PC-3 (cell line): ENCODE measurements around the gene PRRC1. TPM values are rescaled to one million over a fixed set of nuclear protein-coding genes. Genes with fewer than 3 reads are reported as not detected.

Source experiments
- ATAC-seq: fragments of 200-7000 bp; cut with Tn5 transposase; 2 replicates; pipeline ENCODE4 v1.9.1; 2020; ENCODE audit warnings: mild to moderate bottlenecking, moderate library complexity
- BruUV-seq: library from RNA; stranded (reverse); fragments of 400-500 nt; replicated peaks from 2 replicates; lab custom pipeline; 2021; lab: Mats Ljungman, UMichigan
- CTCF ChIA-PET: fragments of 300-600 bp; sonication (Branson Sonifier 250); formaldehyde crosslinking; loops from one replicate; lab custom pipeline; 2022; ENCODE audit warnings: antibody characterized with exemption; lab: Charles Lee
- POLR2A ChIA-PET: fragments of 300-600 bp; sonication (Branson Sonifier 250); formaldehyde crosslinking; loops from one replicate; lab custom pipeline; 2022; ENCODE audit warnings: antibody characterized with exemption; ENCODE audit not compliant: unreplicated experiment; lab: Charles Lee
- DNase-seq: peaks from one replicate; pipeline ENCODE4 v3.0.0-alpha.2; 2015
- H2AFZ ChIP-seq: fragments of 300-600 bp; sonication (generic); 2 replicates; pipeline ENCODE4 v1.6.0; 2016; ENCODE audit warnings: antibody characterized with exemption, low read length
- H3F3A ChIP-seq: fragments of 300-600 bp; sonication (generic); one replicate; pipeline ENCODE4 v1.6.0; 2017; ENCODE audit warnings: antibody characterized with exemption, low read length, control low read depth, mild to moderate bottlenecking; ENCODE audit not compliant: unreplicated experiment
- H3K27ac ChIP-seq: fragments of 300-600 bp; sonication (generic); 2 replicates; pipeline ENCODE4 v1.5.1; 2016; ENCODE audit warnings: mild to moderate bottlenecking, low read length
- H3K27me3 ChIP-seq: fragments of 300-600 bp; sonication (generic); 2 replicates; pipeline ENCODE4 v1.6.1; 2016; ENCODE audit warnings: low read length, mixed read lengths
- H3K36me3 ChIP-seq: fragments of 300-600 bp; sonication (generic); 2 replicates; pipeline ENCODE4 v1.6.1; 2016; ENCODE audit warnings: low read depth, mixed run types, low read length, mixed read lengths
- H3K4me1 ChIP-seq: fragments of 300-600 bp; sonication (generic); 2 replicates; pipeline ENCODE4 v1.5.1; 2016; ENCODE audit warnings: low read length; ENCODE audit not compliant: insufficient read depth
- H3K4me2 ChIP-seq: fragments of 300-600 bp; sonication (generic); 2 replicates; pipeline ENCODE4 v1.6.0; 2016; ENCODE audit warnings: low read length
- H3K4me3 ChIP-seq: fragments of 300-600 bp; sonication (generic); 2 replicates; pipeline ENCODE4 v1.5.1; 2016; ENCODE audit warnings: mild to moderate bottlenecking, low read length, mixed read lengths
- H3K79me2 ChIP-seq: fragments of 300-600 bp; sonication (generic); 2 replicates; pipeline ENCODE4 v1.6.1; 2017; ENCODE audit warnings: low read length, mixed read lengths
- H3K9ac ChIP-seq: fragments of 300-600 bp; sonication (generic); 2 replicates; pipeline ENCODE4 v1.6.0; 2016; ENCODE audit warnings: mild to moderate bottlenecking, low read length
- H3K9me2 ChIP-seq: fragments of 300-600 bp; sonication (generic); replicated peaks from 2 replicates; pipeline ENCODE4 v1.6.1; 2016; ENCODE audit warnings: mixed run types, low read length, mixed read lengths
- H3K9me3 ChIP-seq: fragments of 300-600 bp; sonication (generic); 2 replicates; pipeline ENCODE4 v1.6.1; 2016; ENCODE audit warnings: low read length, mixed read lengths
- H4K20me1 ChIP-seq: fragments of 300-600 bp; sonication (generic); 2 replicates; pipeline ENCODE4 v1.6.1; 2016; ENCODE audit warnings: low read length, mixed read lengths
- EZH2 ChIP-seq: fragments of 300-600 bp; sonication (generic); IDR thresholded peaks from one replicate; pipeline ENCODE4 v1.6.1; 2017; ENCODE audit warnings: antibody characterized with exemption, mild to moderate bottlenecking, low read length; ENCODE audit not compliant: unreplicated experiment
- EZH2phosphoT487 ChIP-seq: fragments of 300-600 bp; sonication (generic); IDR thresholded peaks from 2 replicates; pipeline ENCODE4 v1.6.1; 2018; ENCODE audit warnings: mild to moderate bottlenecking, antibody characterized with exemption, low read length, borderline replicate concordance
- intact Hi-C: fragments of 100-400 bp; cut with micrococcal nuclease; formaldehyde crosslinking; loops from 2 replicates; pipeline ENCODE4 v1.9.0; 2023
- total RNA-seq: library from RNA; depleted of rRNA; stranded (reverse); fragments of >200 nt; gene quantifications from 2 replicates; pipeline ENCODE4 v1.2.3, GENCODE V29; 2014; rRNA removed
- TF ChIP-seq, protein P1 (sequence below): fragments of 300-600 bp; sonication (generic); conservative IDR thresholded peaks from 2 replicates; pipeline ENCODE4 v1.5.1; 2017; ENCODE audit warnings: antibody characterized with exemption, low read depth, mild to moderate bottlenecking, low read length

PRRC1 gene
- total RNA-seq, 1 experiment from 2014 or later: 56.4 TPM

DNA sequence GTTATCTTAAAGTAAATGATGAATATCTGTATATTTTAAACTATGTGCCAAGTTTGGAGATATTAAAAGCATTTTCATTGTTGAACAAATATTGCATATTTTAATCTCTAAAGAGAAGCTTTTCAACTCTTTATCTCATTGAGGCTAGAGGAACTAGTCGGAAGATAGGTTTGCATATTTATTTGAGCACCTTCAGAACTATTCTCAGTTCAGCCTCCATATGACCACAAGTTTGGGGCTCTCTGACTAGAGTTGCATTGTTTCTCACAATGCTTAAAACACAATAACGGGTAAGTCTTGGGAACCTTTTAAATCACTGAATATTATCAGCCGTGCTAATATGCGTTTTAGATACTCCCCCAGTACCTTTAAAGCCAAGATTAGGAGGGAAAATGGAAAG is 84.2 kb downstream of the PRRC1 start:
- H3K36me3 ChIP-seq: no peaks in the 10 kb centered on the region
- no peak overlapping the region for H3K9ac ChIP-seq
- POLR2A ChIA-PET: no interaction called here
- H4K20me1 ChIP-seq: no peaks in the 10 kb centered on the region
- H3K27ac ChIP-seq: no peak overlapping the region
- no peaks in the 10 kb centered on the region for H3F3A ChIP-seq
- ATAC-seq (no peak), DNase-seq (no peak)
- no peaks in the 10 kb centered on the region for H3K4me1 ChIP-seq
- intact Hi-C loops: no loop called here
- no TSS peak for BruUV-seq
- H3K27me3 ChIP-seq: peaks cover 40% of the 10 kb centered on the region
- H3K4me3 ChIP-seq: no peak overlapping the region
- no peaks in the 10 kb centered on the region for H3K79me2 ChIP-seq
- no peaks in the 10 kb centered on the region for H3K9me3 ChIP-seq
- no peak overlapping the region for H3K4me2 ChIP-seq
- H2AFZ ChIP-seq: no peak overlapping the region
- no peaks in the 10 kb centered on the region for H3K9me2 ChIP-seq
- TF ChIP-seq EZH2phosphoT487 (no peak), EZH2 (no peak)
- TF ChIP-seq, protein P1, sequence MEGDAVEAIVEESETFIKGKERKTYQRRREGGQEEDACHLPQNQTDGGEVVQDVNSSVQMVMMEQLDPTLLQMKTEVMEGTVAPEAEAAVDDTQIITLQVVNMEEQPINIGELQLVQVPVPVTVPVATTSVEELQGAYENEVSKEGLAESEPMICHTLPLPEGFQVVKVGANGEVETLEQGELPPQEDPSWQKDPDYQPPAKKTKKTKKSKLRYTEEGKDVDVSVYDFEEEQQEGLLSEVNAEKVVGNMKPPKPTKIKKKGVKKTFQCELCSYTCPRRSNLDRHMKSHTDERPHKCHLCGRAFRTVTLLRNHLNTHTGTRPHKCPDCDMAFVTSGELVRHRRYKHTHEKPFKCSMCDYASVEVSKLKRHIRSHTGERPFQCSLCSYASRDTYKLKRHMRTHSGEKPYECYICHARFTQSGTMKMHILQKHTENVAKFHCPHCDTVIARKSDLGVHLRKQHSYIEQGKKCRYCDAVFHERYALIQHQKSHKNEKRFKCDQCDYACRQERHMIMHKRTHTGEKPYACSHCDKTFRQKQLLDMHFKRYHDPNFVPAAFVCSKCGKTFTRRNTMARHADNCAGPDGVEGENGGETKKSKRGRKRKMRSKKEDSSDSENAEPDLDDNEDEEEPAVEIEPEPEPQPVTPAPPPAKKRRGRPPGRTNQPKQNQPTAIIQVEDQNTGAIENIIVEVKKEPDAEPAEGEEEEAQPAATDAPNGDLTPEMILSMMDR: no peak
- CTCF ChIA-PET: no interaction called here

GRCh38 chr5:127602481-127602880 is 85.0 kb downstream of the PRRC1 start:
- H3K9me3 ChIP-seq: no peaks in the 10 kb centered on the region
- H3K36me3 ChIP-seq: no peaks in the 10 kb centered on the region
- no peak overlapping the region for H3K4me3 ChIP-seq
- H2AFZ ChIP-seq: no peak overlapping the region
- DNase-seq (no peak), ATAC-seq (no peak)
- peaks cover 40% of the 10 kb centered on the region for H3K27me3 ChIP-seq
- H3K4me1 ChIP-seq: no peaks in the 10 kb centered on the region
- H3F3A ChIP-seq: no peaks in the 10 kb centered on the region
- no peaks in the 10 kb centered on the region for H3K79me2 ChIP-seq
- no peaks in the 10 kb centered on the region for H4K20me1 ChIP-seq
- no peaks in the 10 kb centered on the region for H3K9me2 ChIP-seq
- TF ChIP-seq EZH2phosphoT487 (no peak), EZH2 (no peak)
- TF ChIP-seq, protein P1: no peak
- intact Hi-C loops: no loop called here
- no TSS peak for BruUV-seq
- H3K4me2 ChIP-seq: no peak overlapping the region
- H3K27ac ChIP-seq: no peak overlapping the region
- no peak overlapping the region for H3K9ac ChIP-seq
- CTCF ChIA-PET: no interaction called here
- POLR2A ChIA-PET: no interaction called here

DNA sequence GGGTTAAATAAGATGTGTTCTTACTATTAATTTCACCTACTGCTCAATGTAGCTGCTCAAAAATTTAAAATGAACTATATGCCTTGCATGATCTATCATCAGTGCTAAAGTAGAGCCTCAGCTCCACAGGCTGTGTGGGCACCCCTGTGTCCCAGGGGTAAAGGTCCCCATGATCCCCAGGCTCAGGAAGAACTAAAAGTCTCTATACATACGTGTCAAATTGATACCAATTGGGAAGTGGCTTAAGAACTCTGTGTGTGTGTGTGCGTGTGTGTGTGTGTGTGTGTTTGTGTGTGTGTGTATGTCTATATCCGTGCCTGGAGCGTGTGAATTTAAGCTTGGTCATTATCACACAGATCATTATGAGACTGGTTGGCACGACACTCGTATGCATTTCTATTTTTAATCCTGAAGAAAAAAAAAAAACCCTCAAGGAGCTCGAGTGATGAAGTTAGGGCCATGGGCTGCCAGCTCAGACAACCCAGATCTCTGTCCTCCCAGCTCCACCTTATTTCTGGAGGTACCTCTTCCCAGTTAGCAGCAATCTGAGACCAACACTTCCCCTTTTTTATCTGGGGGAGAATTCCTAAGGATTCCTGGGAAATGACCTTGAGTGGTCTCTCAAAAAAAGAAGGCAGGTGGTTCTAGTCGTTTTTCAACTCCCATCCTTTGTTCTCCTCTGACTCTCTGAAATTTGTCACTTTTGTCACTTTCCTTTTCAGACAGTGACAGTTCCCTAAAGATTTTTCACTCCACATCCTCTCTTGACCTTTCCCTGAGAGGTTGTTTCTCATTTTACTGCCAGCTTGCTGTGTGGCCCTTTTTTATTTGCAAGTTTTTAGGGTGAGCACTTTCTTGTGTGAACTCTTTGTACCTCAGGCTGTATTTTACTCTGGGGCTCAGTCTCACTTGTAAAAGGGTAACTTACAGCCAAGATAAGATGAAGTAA is 85.7 kb downstream of the PRRC1 start:
- Histone ChIP-seq H3K27ac (no peak overlapping the region), H2AFZ (no peak overlapping the region), H3K4me1 (no peaks in the 10 kb centered on the region), H3K4me2 (no peak overlapping the region), H4K20me1 (no peaks in the 10 kb centered on the region), H3K9me2 (no peaks in the 10 kb centered on the region), H3K4me3 (no peak overlapping the region), H3K36me3 (no peaks in the 10 kb centered on the region), H3K79me2 (no peaks in the 10 kb centered on the region), H3K9ac (no peak overlapping the region), H3K27me3 (peaks cover 40% of the 10 kb centered on the region), H3F3A (no peaks in the 10 kb centered on the region), H3K9me3 (no peaks in the 10 kb centered on the region)
- ATAC-seq: no peak
- CTCF ChIA-PET: interaction anchor here (0.6 kb wide), 1 partner anchor 1205 kb away, joined by 4 read pairs; no protein-coding TSS in a partner anchor
- DNase-seq: no peak
- POLR2A ChIA-PET: no interaction called here
- TF ChIP-seq EZH2phosphoT487: no peak
- intact Hi-C loops: no loop called here
- BruUV-seq: no TSS peak

Other genes starting within 250 kb of the PRRC1 start
- not detected in 2 replicates for gene MEGF10, start 226.8 kb upstream of the PRRC1 start, total RNA-seq
- gene CTXN3, start 131.4 kb downstream of the PRRC1 start, total RNA-seq: not detected in 2 replicates
- gene CCDC192, start 185.8 kb downstream of the PRRC1 start, total RNA-seq: not detected in 2 replicates